H1 (cell line): ENCODE measurements around the gene CCR8. TPM values are rescaled to one million over a fixed set of nuclear protein-coding genes. Genes with fewer than 3 reads are reported as not detected.

Experiments
- CTCF ChIA-PET: fragments of 300-600 bp; sonication (Branson Sonifier 250); formaldehyde crosslinking; loops from one replicate; lab custom pipeline; 2021; ENCODE audit not compliant: partially characterized antibody; lab: Charles Lee
- POLR2A ChIA-PET: fragments of 300-600 bp; sonication (Branson Sonifier 250); formaldehyde crosslinking; loops from one replicate; lab custom pipeline; 2021; ENCODE audit warnings: inconsistent platforms; ENCODE audit not compliant: partially characterized antibody; lab: Charles Lee
- DNase-seq, 2 experiments: peaks; one replicate each; pipeline versions ENCODE4 v3.0.0 to v3.0.0-alpha.2; 2010 to 2022; ENCODE audit warnings: low spot score in 2 of 2, low read depth in 1 of 2, mixed read lengths in 1 of 2
- FAIRE-seq: peaks from 2 replicates; lab custom pipeline; 2011; peaks lifted over from hg19 to GRCh38; lab: Jason Lieb, UNC
- H2AFZ ChIP-seq: 2 replicates; pipeline ENCODE4 v1.8.1; 2012; ENCODE audit warnings: low read length, inconsistent platforms
- H2AK5ac ChIP-seq: 2 replicates; pipeline ENCODE4 v1.6.1; 2013; ENCODE audit warnings: low read depth, low read length
- H2BK120ac ChIP-seq: replicated peaks from 2 replicates; pipeline ENCODE3; 2013; ENCODE audit warnings: low read depth, low read length, inconsistent platforms
- H2BK12ac ChIP-seq: 2 replicates; pipeline ENCODE4 v1.6.1; 2013; ENCODE audit warnings: low read depth, low read length
- H2BK15ac ChIP-seq: 2 replicates; pipeline ENCODE4 v1.6.1; 2013; ENCODE audit warnings: low read length
- H2BK20ac ChIP-seq: 2 replicates; pipeline ENCODE4 v1.6.1; 2013; ENCODE audit warnings: low read length
- H2BK5ac ChIP-seq: 2 replicates; pipeline ENCODE4 v1.6.1; 2013; ENCODE audit warnings: low read depth, low read length
- H3K14ac ChIP-seq: 2 replicates; pipeline ENCODE4 v1.6.1; 2013; ENCODE audit warnings: inconsistent platforms; ENCODE audit not compliant: insufficient read length
- H3K18ac ChIP-seq: 2 replicates; pipeline ENCODE4 v1.6.1; 2013; ENCODE audit warnings: low read length; ENCODE audit errors: extremely low read depth
- H3K23ac ChIP-seq: 2 replicates; pipeline ENCODE4 v1.6.1; 2013; ENCODE audit warnings: inconsistent platforms; ENCODE audit not compliant: insufficient read length
- H3K23me2 ChIP-seq: 2 replicates; pipeline ENCODE4 v1.6.1; 2013; ENCODE audit warnings: low read depth, low read length
- H3K27ac ChIP-seq: 2 replicates; pipeline ENCODE4 v1.6.1; 2011; ENCODE audit warnings: low read depth, low read length, inconsistent platforms
- H3K27me3 ChIP-seq, 4 experiments: replicated peaks in 1 of 4; 1 replicate in 1 of 4; 2 replicates in 3 of 4; pipeline versions ENCODE4 v1.6.1 to v1.8.1; 2011 to 2013; ENCODE audit warnings: low read length in 3 of 4, mild to moderate bottlenecking in 3 of 4, inconsistent platforms in 2 of 4, mixed read lengths in 2 of 4, moderate library complexity in 1 of 4; ENCODE audit not compliant: control insufficient read depth in 3 of 4, insufficient read depth in 3 of 4; ENCODE audit errors: extremely low read depth in 1 of 4
- H3K36me3 ChIP-seq, 4 experiments: 2 replicates each; pipeline versions ENCODE4 v1.6.1 to v1.8.1; 2011 to 2013; ENCODE audit warnings: mild to moderate bottlenecking in 4 of 4, low read length in 3 of 4, moderate library complexity in 2 of 4, control low read depth in 1 of 4, inconsistent platforms in 1 of 4; ENCODE audit not compliant: insufficient read depth in 4 of 4, control insufficient read depth in 2 of 4
- H3K4ac ChIP-seq: replicated peaks from 2 replicates; pipeline ENCODE3; 2013; ENCODE audit warnings: low read length, low read depth, mixed read lengths, inconsistent platforms; ENCODE audit not compliant: insufficient read length
- H3K4me1 ChIP-seq, 4 experiments: replicated peaks in 1 of 4; 1 replicate in 1 of 4; 2 replicates in 3 of 4; pipeline versions ENCODE4 v1.6.1 to v1.8.1; 2011 to 2013; ENCODE audit warnings: low read length in 3 of 4, inconsistent platforms in 2 of 4, mixed read lengths in 1 of 4; ENCODE audit not compliant: insufficient read depth in 4 of 4, control insufficient read depth in 3 of 4
- H3K4me2 ChIP-seq, 2 experiments: 2 replicates each; pipeline versions ENCODE4 v1.6.1 to v1.8.1; 2011 to 2013; ENCODE audit warnings: low read depth in 2 of 2, low read length in 2 of 2, control low read depth in 1 of 2, inconsistent platforms in 1 of 2, mild to moderate bottlenecking in 1 of 2; ENCODE audit not compliant: insufficient read depth in 1 of 2
- H3K4me3 ChIP-seq, 4 experiments: fragments of 200-600, 300-600 bp in 1 of 4; sonication (generic), shearing (Covaris generic), sonication (Bioruptor Twin) in 1 of 4; 2 replicates each; pipeline versions ENCODE4 v1.5.1 to v1.8.1; 2011 to 2016; ENCODE audit warnings: low read length in 4 of 4, low read depth in 3 of 4, control low read depth in 2 of 4, inconsistent platforms in 2 of 4, mild to moderate bottlenecking in 2 of 4, mixed read lengths in 1 of 4, moderate library complexity in 1 of 4; ENCODE audit not compliant: insufficient read depth in 2 of 4; ENCODE audit errors: extremely low read depth in 1 of 4
- H3K56ac ChIP-seq: replicated peaks from 2 replicates; pipeline ENCODE3; 2013; ENCODE audit warnings: low read depth, mild to moderate bottlenecking, mixed read lengths, low read length, inconsistent platforms; ENCODE audit not compliant: insufficient read length
- H3K79me1 ChIP-seq: 2 replicates; pipeline ENCODE4 v1.6.1; 2013; ENCODE audit warnings: low read depth, low read length, control low read depth
- H3K79me2 ChIP-seq, 2 experiments: 2 replicates each; pipeline versions ENCODE4 v1.6.1 to v1.8.1; 2012 to 2013; ENCODE audit warnings: low read length in 2 of 2, mild to moderate bottlenecking in 2 of 2, inconsistent platforms in 1 of 2; ENCODE audit not compliant: insufficient read depth in 2 of 2, control insufficient read depth in 1 of 2
- H3K9ac ChIP-seq, 4 experiments: replicated peaks in 1 of 4; 1 replicate in 1 of 4; 2 replicates in 3 of 4; pipeline versions ENCODE4 v1.6.1 to v1.8.1; 2011 to 2013; ENCODE audit warnings: low read depth in 3 of 4, low read length in 3 of 4, control low read depth in 2 of 4, mild to moderate bottlenecking in 2 of 4, moderate library complexity in 2 of 4, inconsistent platforms in 1 of 4; ENCODE audit errors: extremely low read depth in 1 of 4
- H3K9me3 ChIP-seq, 2 experiments: 2 replicates each; pipeline versions ENCODE4 v1.6.1 to v1.8.1; 2012 to 2013; ENCODE audit warnings: mild to moderate bottlenecking in 2 of 2, moderate library complexity in 2 of 2, control low read depth in 1 of 2, inconsistent platforms in 1 of 2, low read depth in 1 of 2, low read length in 1 of 2, mixed read lengths in 1 of 2; ENCODE audit not compliant: insufficient read depth in 2 of 2
- H4K20me1 ChIP-seq, 2 experiments: replicated peaks in 1 of 2; 2 replicates each; pipeline versions ENCODE3 to v1.8.1; 2011 to 2013; ENCODE audit warnings: inconsistent platforms in 2 of 2, low read length in 2 of 2, mild to moderate bottlenecking in 1 of 2; ENCODE audit not compliant: insufficient read depth in 2 of 2, control insufficient read depth in 1 of 2
- H4K5ac ChIP-seq: 2 replicates; pipeline ENCODE4 v1.6.1; 2013; ENCODE audit warnings: low read length, low read depth, mixed read lengths, inconsistent platforms; ENCODE audit not compliant: insufficient read length
- H4K8ac ChIP-seq: 2 replicates; pipeline ENCODE4 v1.8.0; 2013; ENCODE audit warnings: mild to moderate bottlenecking, moderate library complexity, low read length, inconsistent platforms; ENCODE audit not compliant: insufficient read depth; ENCODE audit errors: extremely low read depth
- H4K91ac ChIP-seq: replicated peaks from 2 replicates; pipeline ENCODE3; 2013; ENCODE audit warnings: low read length, mixed read lengths, inconsistent platforms; ENCODE audit not compliant: insufficient read length
- ASH2L ChIP-seq: fragments of 200-600, 300-600 bp; sonication (generic); IDR thresholded peaks from one replicate; pipeline ENCODE4 v1.7.1; 2017; ENCODE audit warnings: low read length
- BRCA1 ChIP-seq: IDR thresholded peaks from 2 replicates; pipeline ENCODE4 v1.6.1; 2012; ENCODE audit warnings: low read depth, low read length, improper control_type of control experiment
- CEBPB ChIP-seq: IDR thresholded peaks from 2 replicates; pipeline ENCODE4 v1.6.1; 2012; ENCODE audit warnings: low read depth, low read length
- CTBP2 ChIP-seq: IDR thresholded peaks from 2 replicates; pipeline ENCODE4 v1.7.0; 2011; ENCODE audit warnings: borderline replicate concordance, mild to moderate bottlenecking, moderate library complexity, mixed read lengths, low read length; ENCODE audit not compliant: insufficient read depth, insufficient read length
- HDAC6 ChIP-seq: IDR thresholded peaks from one replicate; pipeline ENCODE4 v1.7.1; 2012; ENCODE audit warnings: low read depth, mild to moderate bottlenecking, inconsistent platforms, low read length, moderate library complexity
- KDM1A ChIP-seq: fragments of 200-600, 300-600 bp; sonication (generic); IDR thresholded peaks from 2 replicates; pipeline ENCODE4 v1.7.1; 2016; ENCODE audit warnings: mild to moderate bottlenecking, low read length, borderline replicate concordance
- KDM4A ChIP-seq: IDR thresholded peaks from one replicate; pipeline ENCODE4 v1.7.1; 2012; ENCODE audit warnings: low read depth, mild to moderate bottlenecking, moderate library complexity, low read length, inconsistent platforms; ENCODE audit not compliant: severe bottlenecking
- NANOG ChIP-seq: IDR thresholded peaks from 2 replicates; pipeline ENCODE4 v1.6.1; 2011; ENCODE audit warnings: low read length, low read depth, mild to moderate bottlenecking, inconsistent platforms; ENCODE audit not compliant: insufficient read depth, poor library complexity, severe bottlenecking
- NRF1 ChIP-seq: IDR thresholded peaks from 2 replicates; pipeline ENCODE4 v1.6.1; 2011; ENCODE audit warnings: mild to moderate bottlenecking, low read depth, low read length, improper control_type of control experiment
- POLR2AphosphoS5 ChIP-seq: IDR thresholded peaks from 2 replicates; pipeline ENCODE4 v1.6.1; 2011; ENCODE audit warnings: low read depth, low read length
- RNF2 ChIP-seq: fragments of 200-900, 300-1000 bp; sonication (generic); IDR thresholded peaks from 2 replicates; pipeline ENCODE4 v1.7.1; 2016; ENCODE audit warnings: borderline replicate concordance, low read depth, mild to moderate bottlenecking, antibody characterized with exemption, low read length; ENCODE audit not compliant: poor library complexity, severe bottlenecking; ENCODE audit errors: missing control alignments
- SP1 ChIP-seq: IDR thresholded peaks from 2 replicates; pipeline ENCODE4 v1.6.1; 2011; ENCODE audit warnings: low read depth, low read length
- WGBS, 2 experiments: shearing (Covaris generic) in 1 of 2; methylation state at CpG; one replicate each; pipeline versions ENCODE4 v1.1.6 to v1.1.7; 2013 to 2015; ENCODE audit warnings: low lambda C conversion rate in 2 of 2, mixed read lengths in 2 of 2, inconsistent platforms in 1 of 2, low coverage in 1 of 2, missing lambda C conversion rate in 1 of 2; ENCODE audit not compliant: insufficient replicate concordance in 2 of 2, insufficient coverage in 1 of 2, insufficient read length in 1 of 2; ENCODE audit errors: extremely low coverage in 1 of 2, missing lambda C conversion rate in 1 of 2; 5-methylcytosine and 5-hydroxymethylcytosine counted together
- polyA plus RNA-seq, 7 experiments: library from polyadenylated mRNA; depleted of rRNA in 3 of 7; stranded (reverse) in 5 of 7; unstranded in 2 of 7; fragments of >200 nt in 5 of 7; fragments of 200-250 nt in 2 of 7; gene quantifications; 1 replicate in 5 of 7; 2 replicates in 1 of 7; 4 replicates in 1 of 7; pipeline versions ENCODE4 v1.2.1 to v1.2.3, GENCODE V29; 2011 to 2013; ENCODE audit warnings: missing spikeins in 2 of 7, mixed read lengths in 2 of 7
- total RNA-seq: library from RNA; stranded (reverse); fragmentation: NEBNext Ultra II Directional; extraction: Animal tissue kit (Norgen Biotek cat#: 25700); gene quantifications from 2 replicates; pipeline ENCODE4 v1.2.1, GENCODE V29; 2021
- TF ChIP-seq, protein P1 (sequence below): IDR thresholded peaks from 2 replicates; pipeline ENCODE4 v1.6.1; 2012; ENCODE audit warnings: inconsistent platforms

The CCR8 gene
- total and polyA plus RNA-seq, 2 of the 8 experiments (the other 6 are each of a cell fraction or from before 2014, with no cell fraction given): 0.35 TPM; not detected in 1

DNA sequence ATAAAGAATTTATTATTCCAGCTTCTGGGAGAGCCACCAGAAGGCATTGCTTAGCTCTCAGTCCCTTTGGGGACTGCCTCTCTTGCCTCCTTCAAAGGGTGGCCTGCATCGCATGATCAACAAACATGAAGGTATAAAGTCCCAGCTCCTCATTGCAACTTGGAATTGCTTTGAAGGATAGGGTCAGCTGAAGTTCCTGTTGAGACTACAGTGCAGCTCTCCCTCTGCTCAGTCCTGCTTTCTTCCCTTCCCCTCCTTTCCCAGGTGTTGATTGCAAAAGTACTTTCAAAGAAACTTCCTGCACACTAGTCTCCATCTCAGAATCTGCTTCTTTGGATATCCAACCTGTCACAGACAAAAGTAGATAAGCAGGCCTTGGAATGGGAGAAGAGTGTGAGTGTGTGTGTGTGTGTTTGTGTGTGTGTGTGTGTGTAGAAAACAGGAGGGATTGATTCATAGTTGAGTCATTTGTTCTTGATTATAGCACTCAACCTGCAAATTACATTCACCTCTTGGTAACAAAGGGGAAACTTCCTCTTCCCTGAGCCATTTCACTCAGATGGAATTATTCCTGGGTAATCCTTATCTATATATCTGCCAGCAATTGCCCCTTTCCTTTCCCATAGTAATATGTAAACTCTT, 13.7 kb downstream of the CCR8 start:
- no peak overlapping the region for H2BK12ac ChIP-seq
- H4K20me1 ChIP-seq: no peaks in the 10 kb centered on the region
- WGBS, 2 experiments: 93% methylated on average over 1 of the region's 1 CpG; no CpG with 5 or more reads in 1 of the 2 experiments
- ChIA-PET CTCF (interaction anchor here (0.7 to 1.3 kb wide), 3 partner anchors 35 to 1965 kb away, joined by 3 to 5 read pairs (median 3); no protein-coding TSS in a partner anchor), POLR2A (no interaction called here)
- no peak overlapping the region for H3K23ac ChIP-seq
- H2BK5ac ChIP-seq: no peak overlapping the region
- H3K23me2 ChIP-seq: no peaks in the 10 kb centered on the region
- no peaks in the 10 kb centered on the region for H3K79me1 ChIP-seq
- H4K8ac ChIP-seq: no peak overlapping the region
- H3K79me2 ChIP-seq: no peaks in the 10 kb centered on the region
- H2BK120ac ChIP-seq: no peak overlapping the region
- H3K4ac ChIP-seq: no peak overlapping the region
- H3K36me3 ChIP-seq: no peaks in the 10 kb centered on the region
- H2AK5ac ChIP-seq: no peak overlapping the region
- H4K91ac ChIP-seq: no peak overlapping the region
- no peak overlapping the region for H3K4me2 ChIP-seq
- H2BK20ac ChIP-seq: no peak overlapping the region
- H3K27ac ChIP-seq: no peak overlapping the region
- H2BK15ac ChIP-seq: no peak overlapping the region
- H3K27me3 ChIP-seq: no peaks in the 10 kb centered on the region
- H4K5ac ChIP-seq: no peak overlapping the region
- DNase-seq (no peak), FAIRE-seq (no peak)
- H3K18ac ChIP-seq: no peak overlapping the region
- H3K9me3 ChIP-seq: no peaks in the 10 kb centered on the region
- H3K9ac ChIP-seq: peak overlapping the region in 1 of 4 experiments; percentile 34; a peak in 1 of 7 replicates
- peak overlapping the region; percentile 46; the same call in 1 of the 2 replicates for H2AFZ ChIP-seq
- H3K4me1 ChIP-seq: peaks cover 0 to 4% (median 1%) of the 10 kb centered on the region in 4 experiments; a peak in 2 of 7 replicates
- H3K14ac ChIP-seq: no peak overlapping the region
- no peak overlapping the region for H3K56ac ChIP-seq
- H3K4me3 ChIP-seq: no peak overlapping the region
- TF ChIP-seq KDM1A (no peak), RNF2 (no peak), HDAC6 (no peak), CTBP2 (no peak), NRF1 (no peak), BRCA1 (no peak), CEBPB (no peak), POLR2AphosphoS5 (no peak), NANOG (no peak), KDM4A (no peak), SP1 (no peak), ASH2L (no peak)
- TF ChIP-seq, protein P1, sequence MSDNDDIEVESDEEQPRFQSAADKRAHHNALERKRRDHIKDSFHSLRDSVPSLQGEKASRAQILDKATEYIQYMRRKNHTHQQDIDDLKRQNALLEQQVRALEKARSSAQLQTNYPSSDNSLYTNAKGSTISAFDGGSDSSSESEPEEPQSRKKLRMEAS: no peak
